ENCODE measurements around the gene PSMD1. TPM values are rescaled to one million over a fixed set of nuclear protein-coding genes. Genes with fewer than 3 reads are reported as not detected.

Gene PSMD1
- total RNA-seq, 1 donor from 2014 or later = 132 TPM

DNA sequence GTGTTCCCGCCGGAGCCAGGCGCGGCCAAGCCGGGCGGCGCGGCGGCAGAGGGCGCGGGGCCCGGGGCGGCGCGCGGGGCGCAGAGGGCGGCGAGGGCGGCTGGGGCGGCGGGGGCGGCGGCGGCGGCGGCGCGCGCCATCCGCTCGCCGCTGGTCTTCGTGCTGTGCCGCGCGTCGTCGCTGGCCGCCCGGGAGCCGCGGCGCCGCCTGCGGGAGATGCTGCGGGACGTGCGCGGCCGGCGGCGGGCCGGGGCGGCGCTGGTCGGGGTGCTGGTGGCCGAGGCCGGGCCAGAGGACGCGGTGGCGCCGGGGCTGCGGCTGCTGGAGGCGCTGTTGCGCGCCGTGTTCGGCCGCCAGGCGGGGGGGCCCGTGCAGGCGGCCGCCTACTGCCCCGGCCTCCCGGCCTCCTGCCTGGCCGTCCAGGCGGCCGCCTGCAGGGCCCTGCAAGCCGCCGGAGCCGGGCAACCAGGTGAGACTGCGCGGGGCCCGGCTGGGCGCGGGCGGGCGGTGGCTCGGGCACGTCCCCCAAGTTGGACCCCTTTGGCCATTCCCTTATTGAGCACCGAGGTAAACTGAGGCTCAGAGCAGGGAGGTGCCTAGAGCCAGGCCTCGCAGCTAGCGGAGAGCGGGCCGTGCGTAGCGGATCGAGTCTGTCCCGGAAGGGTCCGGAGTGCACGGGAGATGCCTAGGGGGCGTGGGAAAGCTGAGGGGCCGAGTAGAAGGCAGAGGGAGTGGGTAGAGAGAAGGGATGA is 18.8 kb upstream of the PSMD1 start:
- Histone ChIP-seq H3F3A (ENCODE audit: low read depth) (peaks cover 14% of the 10 kb centered on the region), H3K4me3 (peak overlapping the region; percentile 59), H3K79me2 (ENCODE audit: low read depth) (no peaks in the 10 kb centered on the region), H3K27me3 (peaks cover 87% of the 10 kb centered on the region), H3K4me1 (no peaks in the 10 kb centered on the region), H3K36me3 (no peaks in the 10 kb centered on the region), H3K9me3 (ENCODE audit: low read depth) (no peaks in the 10 kb centered on the region), H2AFZ (replicated peaks) (no peak overlapping the region), H3K27ac (no peak overlapping the region), H3K4me2 (peak overlapping the region; percentile 97), H3K9ac (no peak overlapping the region), H4K20me1 (ENCODE audit: low read depth) (no peaks in the 10 kb centered on the region)
- TF ChIP-seq EZH2 (IDR thresholded peaks at IDR 0.05) (peak; percentile 72), EZH2phosphoT487 (IDR thresholded peaks at IDR 0.05) (peak; percentile 57)
- TF ChIP-seq, protein P1, sequence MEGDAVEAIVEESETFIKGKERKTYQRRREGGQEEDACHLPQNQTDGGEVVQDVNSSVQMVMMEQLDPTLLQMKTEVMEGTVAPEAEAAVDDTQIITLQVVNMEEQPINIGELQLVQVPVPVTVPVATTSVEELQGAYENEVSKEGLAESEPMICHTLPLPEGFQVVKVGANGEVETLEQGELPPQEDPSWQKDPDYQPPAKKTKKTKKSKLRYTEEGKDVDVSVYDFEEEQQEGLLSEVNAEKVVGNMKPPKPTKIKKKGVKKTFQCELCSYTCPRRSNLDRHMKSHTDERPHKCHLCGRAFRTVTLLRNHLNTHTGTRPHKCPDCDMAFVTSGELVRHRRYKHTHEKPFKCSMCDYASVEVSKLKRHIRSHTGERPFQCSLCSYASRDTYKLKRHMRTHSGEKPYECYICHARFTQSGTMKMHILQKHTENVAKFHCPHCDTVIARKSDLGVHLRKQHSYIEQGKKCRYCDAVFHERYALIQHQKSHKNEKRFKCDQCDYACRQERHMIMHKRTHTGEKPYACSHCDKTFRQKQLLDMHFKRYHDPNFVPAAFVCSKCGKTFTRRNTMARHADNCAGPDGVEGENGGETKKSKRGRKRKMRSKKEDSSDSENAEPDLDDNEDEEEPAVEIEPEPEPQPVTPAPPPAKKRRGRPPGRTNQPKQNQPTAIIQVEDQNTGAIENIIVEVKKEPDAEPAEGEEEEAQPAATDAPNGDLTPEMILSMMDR (IDR thresholded peaks at IDR 0.05) = peak; percentile 12
- Mint-ChIP-seq H3K4me1 (peaks cover 9% of the 10 kb centered on the region), H3K36me3 (no peaks in the 10 kb centered on the region), H3K27ac (no peak overlapping the region), H3K27me3 (ENCODE audit: insufficient read depth, low read depth) (peaks cover 43% of the 10 kb centered on the region), H3K4me3 (peak overlapping the region; percentile 84), H3K9me3 (no peaks in the 10 kb centered on the region)
- peak; percentile 77 for DNase-seq (ENCODE audit: low spot score)

DNA sequence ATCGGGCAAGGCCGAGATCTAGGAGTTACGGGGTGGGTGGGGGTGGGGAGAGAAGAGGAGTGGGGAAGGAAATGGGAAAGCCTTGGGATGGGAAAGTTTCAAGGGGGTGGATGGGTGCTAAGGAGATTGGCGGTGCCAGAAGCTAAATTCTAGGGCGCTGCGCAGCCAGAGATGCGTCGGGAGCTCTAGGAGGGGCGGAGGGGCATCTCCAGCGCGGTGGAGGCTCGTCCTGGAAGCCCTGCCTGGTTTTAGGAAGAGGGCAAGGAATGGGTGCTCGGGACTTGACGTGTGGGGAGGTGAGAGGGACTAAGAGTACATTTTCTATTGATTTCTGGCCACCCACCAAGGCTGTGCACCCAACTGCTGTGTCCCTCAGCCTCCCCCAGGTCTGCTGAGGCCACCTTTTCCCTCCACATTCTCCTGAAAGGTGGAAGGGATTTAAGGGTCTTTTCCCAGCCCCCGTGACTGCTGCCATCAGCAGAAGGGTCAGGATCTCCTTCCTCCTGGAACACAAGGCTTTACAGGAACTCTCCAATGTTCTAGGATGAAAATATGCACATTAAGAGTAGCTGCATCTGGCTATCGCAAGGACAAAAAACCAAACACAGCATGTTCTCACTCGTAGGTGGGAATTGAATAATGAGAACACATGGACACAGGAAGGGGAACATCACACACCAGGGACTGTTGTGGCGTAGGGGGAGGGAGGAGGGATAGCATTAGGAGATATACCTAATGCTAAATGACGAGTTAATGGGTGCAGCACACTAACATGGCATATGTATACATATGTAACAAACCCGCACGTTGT is 18.0 kb upstream of the PSMD1 start:
- Histone ChIP-seq H3K27ac (no peak overlapping the region), H3K9me3 (ENCODE audit: low read depth) (no peaks in the 10 kb centered on the region), H3K9ac (no peak overlapping the region), H4K20me1 (ENCODE audit: low read depth) (no peaks in the 10 kb centered on the region), H3K36me3 (no peaks in the 10 kb centered on the region), H3K27me3 (peaks cover 79% of the 10 kb centered on the region), H3K4me3 (peak overlapping the region; percentile 59), H3K4me1 (no peaks in the 10 kb centered on the region), H3K4me2 (peak overlapping the region; percentile 97), H2AFZ (replicated peaks) (no peak overlapping the region), H3K79me2 (ENCODE audit: low read depth) (no peaks in the 10 kb centered on the region), H3F3A (ENCODE audit: low read depth) (peaks cover 14% of the 10 kb centered on the region)
- Mint-ChIP-seq H3K4me1 (peaks cover 9% of the 10 kb centered on the region), H3K36me3 (no peaks in the 10 kb centered on the region), H3K9me3 (no peaks in the 10 kb centered on the region), H3K27me3 (ENCODE audit: insufficient read depth, low read depth) (peaks cover 43% of the 10 kb centered on the region), H3K4me3 (peak overlapping the region; percentile 84), H3K27ac (no peak overlapping the region)
- peak; percentile 28 for DNase-seq (ENCODE audit: low spot score)
- TF ChIP-seq EZH2phosphoT487 (IDR thresholded peaks at IDR 0.05) (peak; percentile 49), EZH2 (IDR thresholded peaks at IDR 0.05) (peak; percentile 55)
- TF ChIP-seq, protein P1 (IDR thresholded peaks at IDR 0.05) = no peak

DNA sequence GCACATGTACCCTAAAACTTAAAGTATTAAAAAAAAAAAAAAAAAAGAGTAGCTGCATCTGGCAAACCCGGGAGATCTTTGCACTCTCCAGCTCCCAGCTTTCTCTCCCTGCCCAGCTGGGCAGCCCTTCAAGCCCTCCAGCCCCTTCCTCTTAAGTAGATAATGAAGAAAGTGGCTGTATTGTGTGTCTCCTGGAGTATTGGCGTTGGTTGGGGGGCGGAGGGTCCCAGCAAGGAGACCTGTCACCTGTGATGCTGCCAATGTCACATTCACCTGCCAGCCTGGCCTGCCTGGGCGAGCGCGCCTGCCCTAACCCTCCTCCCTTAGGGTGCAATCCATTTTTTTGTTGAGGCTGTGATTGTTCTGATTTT is 17.4 kb upstream of the PSMD1 start:
- Histone ChIP-seq H3K27me3 (peaks cover 73% of the 10 kb centered on the region), H3K9ac (no peak overlapping the region), H3K9me3 (ENCODE audit: low read depth) (no peaks in the 10 kb centered on the region), H3K4me1 (no peaks in the 10 kb centered on the region), H4K20me1 (ENCODE audit: low read depth) (no peaks in the 10 kb centered on the region), H2AFZ (replicated peaks) (no peak overlapping the region), H3F3A (ENCODE audit: low read depth) (peaks cover 14% of the 10 kb centered on the region), H3K79me2 (ENCODE audit: low read depth) (no peaks in the 10 kb centered on the region), H3K4me3 (no peak overlapping the region), H3K4me2 (no peak overlapping the region), H3K36me3 (no peaks in the 10 kb centered on the region), H3K27ac (no peak overlapping the region)
- Mint-ChIP-seq H3K4me3 (peak overlapping the region; percentile 69), H3K36me3 (no peaks in the 10 kb centered on the region), H3K27ac (no peak overlapping the region), H3K9me3 (no peaks in the 10 kb centered on the region), H3K27me3 (ENCODE audit: insufficient read depth, low read depth) (peaks cover 39% of the 10 kb centered on the region), H3K4me1 (peaks cover 9% of the 10 kb centered on the region)
- TF ChIP-seq, protein P1 (IDR thresholded peaks at IDR 0.05) = no peak
- TF ChIP-seq EZH2 (IDR thresholded peaks at IDR 0.05) (no peak), EZH2phosphoT487 (IDR thresholded peaks at IDR 0.05) (no peak)
- DNase-seq (ENCODE audit: low spot score) = no peak

All from neural progenitor cell (in vitro differentiated cells).